ENCODE results near the gene BTD.

BTD gene

GRCh38 chr3:15673536-15673935 lies 72.0 kb downstream of the BTD start:
- no peak for DNase-seq

- DNase-seq: no peak
These were observed 74.7 kb downstream of the BTD start for GRCh38 chr3:15676259-15676658.

- no peak for DNase-seq
These were observed 77.8 kb downstream of the BTD start for GRCh38 chr3:15679306-15679705.

- DNase-seq: no peak
These were observed 80.1 kb downstream of the BTD start for GRCh38 chr3:15681668-15682067.

- DNase-seq: no peak
These were observed 81.1 kb downstream of the BTD start for GRCh38 chr3:15682561-15683185.

- DNase-seq: no peak
These were observed 81.7 kb downstream of the BTD start for GRCh38 chr3:15683253-15683652.

- DNase-seq: no peak
These were observed 84.4 kb downstream of the BTD start for GRCh38 chr3:15685927-15686326.

- no peak for DNase-seq
These were observed 88.7 kb downstream of the BTD start for GRCh38 chr3:15690230-15690629.

GRCh38 chr3:15690748-15691147 lies 89.2 kb downstream of the BTD start:
- no peak for DNase-seq

- DNase-seq: no peak
These were observed 91.8 kb downstream of the BTD start for GRCh38 chr3:15693355-15693754.

- no peak for DNase-seq
These were observed 93.1 kb downstream of the BTD start for GRCh38 chr3:15694628-15695027.
